H9 (cell line): ENCODE results near the gene GPR89B. TPM values are rescaled to one million over a fixed set of nuclear protein-coding genes. Genes with fewer than 3 reads are reported as not detected.

Source experiments
- DNase-seq: peaks from one replicate; pipeline ENCODE4 v3.0.0-alpha.2; 2017
- H2AFZ ChIP-seq: one replicate; pipeline ENCODE4 v1.6.1; 2013; ENCODE audit warnings: mild to moderate bottlenecking, low read length, control low read depth, moderate library complexity
- H2AK5ac ChIP-seq: 2 replicates; pipeline ENCODE4 v1.6.1; 2013; ENCODE audit warnings: low read length, control low read depth, mixed read lengths; ENCODE audit not compliant: insufficient read length
- H2BK120ac ChIP-seq: one replicate; pipeline ENCODE4 v1.6.1; 2013; ENCODE audit warnings: low read depth, mild to moderate bottlenecking, low read length, control low read depth, inconsistent platforms; ENCODE audit not compliant: poor library complexity, severe bottlenecking
- H2BK12ac ChIP-seq: 2 replicates; pipeline ENCODE4 v1.6.1; 2013; ENCODE audit warnings: low read length, control low read depth, mixed read lengths, low read depth; ENCODE audit not compliant: insufficient read length
- H2BK15ac ChIP-seq: 2 replicates; pipeline ENCODE4 v1.6.1; 2013; ENCODE audit warnings: low read depth, low read length, control low read depth
- H2BK20ac ChIP-seq: one replicate; pipeline ENCODE4 v1.6.1; 2013; ENCODE audit warnings: low read depth, mild to moderate bottlenecking, low read length, control low read depth, inconsistent platforms; ENCODE audit not compliant: poor library complexity, severe bottlenecking
- H2BK5ac ChIP-seq: 2 replicates; pipeline ENCODE4 v1.6.1; 2013; ENCODE audit warnings: low read length, control low read depth, mixed read lengths; ENCODE audit not compliant: insufficient read length
- H3K14ac ChIP-seq: 2 replicates; pipeline ENCODE4 v1.6.1; 2013; ENCODE audit warnings: low read length, control low read depth; ENCODE audit not compliant: insufficient read depth
- H3K18ac ChIP-seq: 2 replicates; pipeline ENCODE4 v1.6.1; 2013; ENCODE audit warnings: low read depth, mild to moderate bottlenecking, mixed read lengths, low read length, control low read depth; ENCODE audit not compliant: insufficient read length
- H3K23ac ChIP-seq: 2 replicates; pipeline ENCODE4 v1.6.1; 2013; ENCODE audit warnings: low read length, control low read depth, mixed read lengths, low read depth; ENCODE audit not compliant: insufficient read length
- H3K23me2 ChIP-seq: 2 replicates; pipeline ENCODE4 v1.6.1; 2013; ENCODE audit warnings: low read depth, mild to moderate bottlenecking, mixed read lengths, low read length, control low read depth; ENCODE audit not compliant: insufficient read length, poor library complexity, severe bottlenecking
- H3K27ac ChIP-seq: 2 replicates; pipeline ENCODE4 v1.5.1; 2013; ENCODE audit warnings: low read length, control low read depth, mixed read lengths, low read depth; ENCODE audit not compliant: insufficient read length
- H3K27me3 ChIP-seq: 2 replicates; pipeline ENCODE4 v1.6.1; 2013; ENCODE audit warnings: low read length, control low read depth, inconsistent platforms; ENCODE audit not compliant: insufficient read depth
- H3K4ac ChIP-seq: 2 replicates; pipeline ENCODE4 v1.6.1; 2013; ENCODE audit warnings: low read depth, mild to moderate bottlenecking, control low read depth, inconsistent platforms, low read length, moderate library complexity
- H3K4me1 ChIP-seq: 2 replicates; pipeline ENCODE4 v1.6.1; 2013; ENCODE audit warnings: low read length, control low read depth, inconsistent platforms; ENCODE audit not compliant: insufficient read depth
- H3K4me2 ChIP-seq: 2 replicates; pipeline ENCODE4 v1.6.1; 2013; ENCODE audit warnings: low read length, control low read depth, mixed read lengths; ENCODE audit not compliant: insufficient read length, insufficient read depth
- H3K56ac ChIP-seq: 2 replicates; pipeline ENCODE4 v1.6.1; 2013; ENCODE audit warnings: low read depth, mild to moderate bottlenecking, mixed read lengths, low read length, control low read depth; ENCODE audit not compliant: insufficient read length
- H3K79me1 ChIP-seq: 2 replicates; pipeline ENCODE4 v1.6.1; 2013; ENCODE audit warnings: low read depth, mild to moderate bottlenecking, moderate library complexity, low read length, control low read depth, inconsistent platforms; ENCODE audit not compliant: insufficient read depth, poor library complexity, severe bottlenecking
- H3K79me2 ChIP-seq: 2 replicates; pipeline ENCODE4 v1.6.1; 2013; ENCODE audit warnings: low read length, control low read depth, inconsistent platforms; ENCODE audit not compliant: insufficient read depth
- H3K9ac ChIP-seq: 2 replicates; pipeline ENCODE4 v1.6.1; 2013; ENCODE audit warnings: low read length, control low read depth, mixed read lengths; ENCODE audit not compliant: insufficient read length; ENCODE audit errors: extremely low read depth
- H3K9me3 ChIP-seq: one replicate; pipeline ENCODE4 v1.6.1; 2013; ENCODE audit warnings: low read depth, low read length, inconsistent platforms; ENCODE audit not compliant: control insufficient read depth
- H3T11ph ChIP-seq: one replicate; pipeline ENCODE4 v1.6.1; 2013; ENCODE audit warnings: mild to moderate bottlenecking, low read length, control low read depth, inconsistent platforms
- H4K20me1 ChIP-seq: one replicate; pipeline ENCODE4 v1.6.1; 2013; ENCODE audit not compliant: control insufficient read depth, insufficient read length, insufficient read depth
- H4K5ac ChIP-seq: 2 replicates; pipeline ENCODE4 v1.6.1; 2013; ENCODE audit warnings: low read depth, mild to moderate bottlenecking, mixed read lengths, low read length, control low read depth; ENCODE audit not compliant: insufficient read length
- H4K8ac ChIP-seq: replicated peaks from 2 replicates; pipeline ENCODE4 v1.6.1; 2013; ENCODE audit warnings: low read length, control low read depth, mixed read lengths, low read depth; ENCODE audit not compliant: insufficient read length
- H4K91ac ChIP-seq: 2 replicates; pipeline ENCODE4 v1.6.1; 2013; ENCODE audit warnings: low read depth, mild to moderate bottlenecking, moderate library complexity, mixed read lengths, low read length, control low read depth; ENCODE audit not compliant: insufficient read length
- H3K27ac Mint-ChIP-seq, 3 experiments: 2 replicates in 2 of 3; 3 replicates in 1 of 3; pipeline ENCODE4 v1.8.0; 2020 to 2021; ENCODE audit warnings: mixed read lengths in 3 of 3, mild to moderate bottlenecking in 1 of 3, moderate library complexity in 1 of 3
- H3K27me3 Mint-ChIP-seq: 2 replicates; pipeline ENCODE4 v1.8.0; 2021; ENCODE audit warnings: low read depth, mild to moderate bottlenecking, moderate library complexity, mixed read lengths
- H3K36me3 Mint-ChIP-seq, 3 experiments: 2 replicates in 2 of 3; 3 replicates in 1 of 3; pipeline ENCODE4 v1.8.0; 2020 to 2021; ENCODE audit warnings: low read depth in 3 of 3, mixed read lengths in 3 of 3; ENCODE audit not compliant: insufficient read depth in 1 of 3
- H3K4me1 Mint-ChIP-seq, 2 experiments: 2 replicates each; pipeline ENCODE4 v1.8.0; 2020; ENCODE audit warnings: mixed read lengths in 2 of 2
- H3K4me3 Mint-ChIP-seq, 2 experiments: 2 replicates in 1 of 2; 3 replicates in 1 of 2; pipeline ENCODE4 v1.8.0; 2020 to 2021; ENCODE audit warnings: mild to moderate bottlenecking in 2 of 2, mixed read lengths in 2 of 2, moderate library complexity in 1 of 2
- H3K9me3 Mint-ChIP-seq, 2 experiments: 2 replicates in 1 of 2; 3 replicates in 1 of 2; pipeline ENCODE4 v1.8.0; 2020; ENCODE audit warnings: mild to moderate bottlenecking in 2 of 2, mixed read lengths in 2 of 2, moderate library complexity in 1 of 2
- CTCF ChIP-seq: fragments of 200-600 bp; sonication (generic); conservative IDR thresholded peaks from 3 replicates; pipeline ENCODE4 v1.8.0; 2021; ENCODE audit warnings: antibody characterized with exemption, mild to moderate bottlenecking
- WGBS: extraction: QIAGEN DNeasy Blood & Tissue Kit; methylation state at CpG from one replicate; pipeline ENCODE4 v1.1.7; 2013; ENCODE audit warnings: missing lambda C conversion rate, low lambda C conversion rate, mixed read lengths; ENCODE audit not compliant: insufficient read length; ENCODE audit errors: extremely low coverage; 5-methylcytosine and 5-hydroxymethylcytosine counted together
- total RNA-seq: library from RNA; stranded (reverse); gene quantifications from 2 replicates; pipeline ENCODE4 v1.2.1, GENCODE V29; 2021

Gene GPR89B
- total RNA-seq, 1 experiment from 2014 or later: 15.1 TPM

GRCh38 chr1:147895123-147895522 lies 33.1 kb upstream of the GPR89B start:
- Histone ChIP-seq H3K18ac (no peak overlapping the region), H3K4ac (no peak overlapping the region), H3K4me2 (no peak overlapping the region), H3K79me1 (no peaks in the 10 kb centered on the region), H3K23me2 (no peaks in the 10 kb centered on the region), H4K20me1 (no peaks in the 10 kb centered on the region), H4K5ac (no peak overlapping the region), H3K23ac (no peak overlapping the region), H4K8ac (no peak overlapping the region), H2BK12ac (no peak overlapping the region), H3K9me3 (no peaks in the 10 kb centered on the region), H2BK20ac (no peak overlapping the region), H3K79me2 (no peaks in the 10 kb centered on the region), H2AFZ (no peak overlapping the region), H2BK15ac (no peak overlapping the region), H3T11ph (no peak overlapping the region), H2BK120ac (no peak overlapping the region), H3K4me1 (no peaks in the 10 kb centered on the region), H2AK5ac (no peak overlapping the region), H3K56ac (no peak overlapping the region), H3K27me3 (no peaks in the 10 kb centered on the region), H4K91ac (no peak overlapping the region), H3K14ac (no peak overlapping the region), H3K27ac (no peak overlapping the region), H3K9ac (no peak overlapping the region), H2BK5ac (no peak overlapping the region)
- Mint-ChIP-seq H3K9me3 (no peaks in the 10 kb centered on the region), H3K4me3 (no peak overlapping the region), H3K4me1 (peaks cover 10 to 13% of the 10 kb centered on the region in 2 experiments), H3K27ac (no peak overlapping the region), H3K27me3 (no peaks in the 10 kb centered on the region), H3K36me3 (no peaks in the 10 kb centered on the region)
- DNase-seq: no peak
- TF ChIP-seq CTCF: no peak
- WGBS: no CpG with 5 or more reads among the region's 4 CpGs
